Measurements from ENCODE around the gene PRSS1.
"Not testable (repeated sequence)": the region's sequence is repeated elsewhere in the genome, so short reads cannot be mapped to it uniquely, and the experiment has no call there.

The PRSS1 gene

DNA sequence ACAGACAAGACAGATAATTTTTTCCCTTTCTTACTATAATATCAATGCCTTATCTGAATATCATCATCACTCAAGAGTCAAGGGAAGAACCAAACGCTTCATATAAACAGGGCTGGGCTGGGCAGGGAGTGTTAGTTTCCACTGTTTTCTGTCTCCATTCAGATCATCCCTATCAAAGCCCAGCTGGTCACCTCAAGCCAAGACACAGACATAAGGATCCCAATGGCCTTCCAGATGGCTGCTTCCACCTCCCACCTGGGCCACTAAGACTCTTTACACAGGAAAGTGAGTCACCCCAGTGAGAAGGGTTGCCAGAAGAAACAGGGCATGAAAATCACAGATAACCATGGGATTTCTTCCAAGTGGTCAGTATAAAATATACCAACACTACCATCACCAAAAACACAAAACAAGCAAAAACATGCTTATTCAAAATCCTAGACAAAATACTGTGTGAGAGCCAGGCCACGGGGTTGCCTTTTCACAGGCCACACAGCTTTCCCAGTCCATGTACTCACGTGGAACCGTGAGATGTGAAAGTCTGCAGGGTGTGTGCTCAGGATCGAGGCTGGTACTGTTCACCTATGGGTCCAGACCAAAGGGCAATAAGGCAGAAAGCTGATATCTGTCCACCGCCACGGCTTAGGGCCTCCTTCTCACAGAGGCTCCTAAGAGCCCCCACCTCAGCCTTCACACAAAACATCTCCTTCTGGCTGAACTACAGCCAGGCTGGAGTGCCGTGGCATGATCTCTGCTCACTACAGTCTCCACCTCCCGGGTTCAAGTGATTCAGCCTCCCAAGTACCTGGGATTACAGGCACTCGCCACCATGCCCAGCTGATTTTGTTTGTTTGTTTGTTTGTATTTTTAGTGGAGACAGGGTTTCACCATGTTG lies 5.7 kb downstream of the PRSS1 start:
- H3K4me1 ChIP-seq (ENCODE audit: low read length): no peaks in the 10 kb centered on the region
- no peak overlapping the region for H2AFZ ChIP-seq (ENCODE audit: low read depth, low read length)
- H3K36me3 ChIP-seq (replicated peaks; ENCODE audit: low read depth, low read length): no peaks in the 10 kb centered on the region
- H3K27me3 ChIP-seq (ENCODE audit: low read depth, low read length): peaks cover 19% of the 10 kb centered on the region
- no peaks in the 10 kb centered on the region for H3K9me3 ChIP-seq (ENCODE audit: insufficient read depth, low read length)
- H3K9ac ChIP-seq (ENCODE audit: low read length): no peak overlapping the region
- no peak overlapping the region for H3K27ac ChIP-seq (ENCODE audit: low read length)
- no peaks in the 10 kb centered on the region for H4K20me1 ChIP-seq (ENCODE audit: insufficient read depth, low read length)
- H3K79me2 ChIP-seq (ENCODE audit: low read length): no peaks in the 10 kb centered on the region
- H3K4me3 ChIP-seq (ENCODE audit: low read length): no peak overlapping the region
- no peak overlapping the region for H3K4me2 ChIP-seq (ENCODE audit: low read length)
- TF ChIP-seq EZH2phosphoT487 (IDR thresholded peaks at IDR 0.05; ENCODE audit: low read depth): no peak
- TF ChIP-seq, protein P1, sequence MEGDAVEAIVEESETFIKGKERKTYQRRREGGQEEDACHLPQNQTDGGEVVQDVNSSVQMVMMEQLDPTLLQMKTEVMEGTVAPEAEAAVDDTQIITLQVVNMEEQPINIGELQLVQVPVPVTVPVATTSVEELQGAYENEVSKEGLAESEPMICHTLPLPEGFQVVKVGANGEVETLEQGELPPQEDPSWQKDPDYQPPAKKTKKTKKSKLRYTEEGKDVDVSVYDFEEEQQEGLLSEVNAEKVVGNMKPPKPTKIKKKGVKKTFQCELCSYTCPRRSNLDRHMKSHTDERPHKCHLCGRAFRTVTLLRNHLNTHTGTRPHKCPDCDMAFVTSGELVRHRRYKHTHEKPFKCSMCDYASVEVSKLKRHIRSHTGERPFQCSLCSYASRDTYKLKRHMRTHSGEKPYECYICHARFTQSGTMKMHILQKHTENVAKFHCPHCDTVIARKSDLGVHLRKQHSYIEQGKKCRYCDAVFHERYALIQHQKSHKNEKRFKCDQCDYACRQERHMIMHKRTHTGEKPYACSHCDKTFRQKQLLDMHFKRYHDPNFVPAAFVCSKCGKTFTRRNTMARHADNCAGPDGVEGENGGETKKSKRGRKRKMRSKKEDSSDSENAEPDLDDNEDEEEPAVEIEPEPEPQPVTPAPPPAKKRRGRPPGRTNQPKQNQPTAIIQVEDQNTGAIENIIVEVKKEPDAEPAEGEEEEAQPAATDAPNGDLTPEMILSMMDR (IDR thresholded peaks at IDR 0.05; ENCODE audit: low read depth, low read length): no peak

DNA sequence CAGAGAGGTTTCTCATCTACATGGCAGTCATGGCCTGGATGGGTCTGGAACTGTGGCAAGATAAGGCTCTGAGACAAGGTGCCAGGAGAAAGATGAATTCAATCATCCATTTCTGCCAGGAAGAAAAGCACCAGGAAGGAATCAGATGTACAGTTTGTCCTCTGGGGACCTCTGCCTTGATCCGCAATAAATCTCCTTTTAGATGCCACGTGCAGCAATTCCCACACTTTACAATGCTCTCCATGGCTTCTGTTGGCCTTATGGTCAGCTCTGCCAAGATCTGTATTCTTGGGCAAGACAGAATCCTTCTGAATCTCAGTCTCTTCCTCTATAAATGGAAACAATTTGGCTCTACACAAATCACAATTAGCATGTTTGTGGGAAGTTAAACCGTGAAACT lies 9.0 kb downstream of the PRSS1 start:
- H3K4me3 ChIP-seq (ENCODE audit: low read length); H3K4me2 ChIP-seq (ENCODE audit: low read length); H3K9ac ChIP-seq (ENCODE audit: low read length); H3K9me3 ChIP-seq (ENCODE audit: insufficient read depth, low read length); H4K20me1 ChIP-seq (ENCODE audit: insufficient read depth, low read length); H3K79me2 ChIP-seq (ENCODE audit: low read length); H3K27ac ChIP-seq (ENCODE audit: low read length); H3K36me3 ChIP-seq (replicated peaks; ENCODE audit: low read depth, low read length); H3K4me1 ChIP-seq (ENCODE audit: low read length); H2AFZ ChIP-seq (ENCODE audit: low read depth, low read length): not testable (repeated sequence)
- H3K27me3 ChIP-seq (ENCODE audit: low read depth, low read length): peaks cover 21% of the 10 kb centered on the region; the same call in 1 of the 2 replicates

DNA sequence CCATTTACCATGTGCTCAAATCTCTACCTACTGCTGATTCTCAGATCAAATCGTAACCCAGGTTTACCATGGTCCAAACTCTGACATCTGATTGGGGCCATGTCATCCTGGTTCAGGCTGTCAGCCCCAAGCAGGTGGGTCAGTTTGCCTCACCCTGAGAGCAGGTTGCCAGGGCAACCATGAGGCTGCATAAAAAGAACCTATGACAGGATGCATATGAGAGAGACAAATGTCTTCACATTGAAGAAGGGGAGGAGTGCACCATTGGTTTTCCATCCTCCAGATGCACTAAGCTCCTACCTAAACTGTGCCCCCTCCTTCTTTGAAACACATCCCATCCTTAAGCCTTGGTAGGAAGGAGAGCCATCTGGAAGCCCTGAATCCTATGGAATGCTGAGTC lies 10.2 kb downstream of the PRSS1 start:
- Histone ChIP-seq H3K27me3 (ENCODE audit: low read depth, low read length) (peaks cover 28% of the 10 kb centered on the region; the same call in 1 of the 2 replicates), H3K27ac (ENCODE audit: low read length) (no peak overlapping the region), H2AFZ (ENCODE audit: low read depth, low read length) (no peak overlapping the region), H3K36me3 (replicated peaks; ENCODE audit: low read depth, low read length) (no peaks in the 10 kb centered on the region), H3K4me3 (ENCODE audit: low read length) (no peak overlapping the region), H3K9ac (ENCODE audit: low read length) (no peak overlapping the region), H3K4me2 (ENCODE audit: low read length) (no peak overlapping the region), H3K9me3 (ENCODE audit: insufficient read depth, low read length) (no peaks in the 10 kb centered on the region), H3K79me2 (ENCODE audit: low read length) (no peaks in the 10 kb centered on the region), H4K20me1 (ENCODE audit: insufficient read depth, low read length) (no peaks in the 10 kb centered on the region), H3K4me1 (ENCODE audit: low read length) (no peaks in the 10 kb centered on the region)
- TF ChIP-seq EZH2phosphoT487 (IDR thresholded peaks at IDR 0.05; ENCODE audit: low read depth): no peak
- TF ChIP-seq, protein P1 (IDR thresholded peaks at IDR 0.05; ENCODE audit: low read depth, low read length): no peak

DNA sequence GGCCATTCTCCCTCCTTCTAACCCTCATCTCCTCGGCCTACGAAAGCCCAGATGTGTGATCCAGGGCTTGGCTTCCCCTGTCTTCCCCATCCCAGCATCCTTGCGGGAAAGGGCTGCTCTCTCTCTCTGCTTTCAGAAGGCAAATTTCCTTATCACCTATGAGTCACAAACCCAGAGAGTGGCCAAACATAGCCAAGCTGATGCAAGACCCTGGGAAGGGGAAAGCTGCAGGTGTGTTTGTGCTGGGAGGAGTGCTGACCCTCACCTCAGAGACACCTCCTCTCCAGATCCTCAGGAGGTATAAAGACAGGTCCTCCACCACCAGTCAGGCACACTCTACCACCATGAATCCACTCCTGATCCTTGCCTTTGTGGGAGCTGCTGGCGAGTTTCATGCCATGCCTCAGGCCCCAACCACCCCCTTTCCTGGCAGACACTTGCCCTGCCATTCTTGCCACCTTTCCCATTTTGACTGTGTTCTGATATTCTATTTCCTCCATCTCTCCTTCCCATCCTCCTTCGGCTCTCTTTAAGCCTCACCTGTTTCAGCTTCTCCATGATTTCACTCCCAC lies 10.9 kb downstream of the PRSS1 start:
- Histone ChIP-seq H3K27ac (ENCODE audit: low read length) (no peak overlapping the region), H3K9me3 (ENCODE audit: insufficient read depth, low read length) (no peaks in the 10 kb centered on the region), H3K36me3 (replicated peaks; ENCODE audit: low read depth, low read length) (no peaks in the 10 kb centered on the region), H3K4me2 (ENCODE audit: low read length) (no peak overlapping the region), H3K4me1 (ENCODE audit: low read length) (no peaks in the 10 kb centered on the region), H3K27me3 (ENCODE audit: low read depth, low read length) (peaks cover 28% of the 10 kb centered on the region; the same call in 1 of the 2 replicates), H3K4me3 (ENCODE audit: low read length) (no peak overlapping the region), H3K9ac (ENCODE audit: low read length) (no peak overlapping the region), H2AFZ (ENCODE audit: low read depth, low read length) (no peak overlapping the region), H3K79me2 (ENCODE audit: low read length) (no peaks in the 10 kb centered on the region), H4K20me1 (ENCODE audit: insufficient read depth, low read length) (no peaks in the 10 kb centered on the region)
- no peak for TF ChIP-seq EZH2phosphoT487 (IDR thresholded peaks at IDR 0.05; ENCODE audit: low read depth)
- TF ChIP-seq, protein P1 (IDR thresholded peaks at IDR 0.05; ENCODE audit: low read depth, low read length): no peak

DNA sequence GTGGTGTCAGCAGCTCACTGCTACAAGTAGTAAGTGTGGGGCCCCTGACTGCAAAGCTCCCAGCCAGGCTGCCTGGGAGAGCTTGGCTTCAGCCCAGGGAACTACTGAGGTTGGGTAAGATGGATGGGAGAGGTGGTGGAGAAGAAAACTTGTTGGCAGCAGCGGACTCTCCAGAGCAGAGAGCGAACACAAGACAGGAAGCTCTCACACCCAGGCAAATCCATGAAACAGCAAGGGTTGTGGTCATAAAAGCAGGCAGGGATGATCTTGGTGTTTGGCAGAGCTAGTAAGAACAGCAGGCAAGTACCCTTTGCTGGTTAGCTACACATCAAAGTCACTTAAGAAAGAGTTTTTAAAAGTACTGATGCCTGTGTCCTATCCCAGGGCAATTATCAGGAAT lies 12.3 kb downstream of the PRSS1 start:
- not testable (repeated sequence) for H3K9me3 ChIP-seq (ENCODE audit: insufficient read depth, low read length); H4K20me1 ChIP-seq (ENCODE audit: insufficient read depth, low read length); H3K9ac ChIP-seq (ENCODE audit: low read length); H3K27ac ChIP-seq (ENCODE audit: low read length); H3K4me1 ChIP-seq (ENCODE audit: low read length); H3K79me2 ChIP-seq (ENCODE audit: low read length); H2AFZ ChIP-seq (ENCODE audit: low read depth, low read length); H3K4me3 ChIP-seq (ENCODE audit: low read length); H3K36me3 ChIP-seq (replicated peaks; ENCODE audit: low read depth, low read length); H3K4me2 ChIP-seq (ENCODE audit: low read length)
- peaks cover 28% of the 10 kb centered on the region; the same call in 1 of the 2 replicates for H3K27me3 ChIP-seq (ENCODE audit: low read depth, low read length)
